Progenitor cell of endocrine pancreas (in vitro differentiated cells): Measurements from ENCODE around the gene DNAJC11. TPM values are rescaled to one million over a fixed set of nuclear protein-coding genes. Genes with fewer than 3 reads are reported as not detected.

Source experiments
- DNase-seq: peaks from one replicate; pipeline ENCODE4 v3.0.0; 2021; ENCODE audit warnings: low spot score; ENCODE audit not compliant: unreplicated experiment
- H3K27ac Mint-ChIP-seq: 2 replicates; pipeline ENCODE4 v1.8.0; 2021; ENCODE audit warnings: mild to moderate bottlenecking, moderate library complexity, mixed read lengths
- H3K27me3 Mint-ChIP-seq: 2 replicates; pipeline ENCODE4 v1.8.0; 2021; ENCODE audit warnings: mixed read lengths
- H3K36me3 Mint-ChIP-seq: 2 replicates; pipeline ENCODE4 v1.8.0; 2022; ENCODE audit warnings: mixed read lengths; ENCODE audit not compliant: insufficient read depth
- H3K4me1 Mint-ChIP-seq: 2 replicates; pipeline ENCODE4 v1.8.0; 2021; ENCODE audit warnings: low read depth, mixed read lengths
- H3K4me3 Mint-ChIP-seq: 2 replicates; pipeline ENCODE4 v1.8.0; 2021; ENCODE audit warnings: low read depth, mild to moderate bottlenecking, moderate library complexity, mixed read lengths
- H3K9me3 Mint-ChIP-seq: 2 replicates; pipeline ENCODE4 v1.8.0; 2021; ENCODE audit warnings: low read depth, mixed read lengths
- total RNA-seq: library from RNA; stranded (reverse); gene quantifications from 2 replicates; pipeline ENCODE4 v1.2.1, GENCODE V29; 2021
- TF ChIP-seq, protein P1 (sequence below): fragments of 200-600 bp; sonication (generic); IDR thresholded peaks from one replicate; pipeline ENCODE4 v1.5.0; 2021; ENCODE audit warnings: antibody characterized with exemption, mild to moderate bottlenecking; ENCODE audit not compliant: unreplicated experiment

Gene DNAJC11
- total RNA-seq, 1 donor from 2014 or later: 65.8 TPM

DNA sequence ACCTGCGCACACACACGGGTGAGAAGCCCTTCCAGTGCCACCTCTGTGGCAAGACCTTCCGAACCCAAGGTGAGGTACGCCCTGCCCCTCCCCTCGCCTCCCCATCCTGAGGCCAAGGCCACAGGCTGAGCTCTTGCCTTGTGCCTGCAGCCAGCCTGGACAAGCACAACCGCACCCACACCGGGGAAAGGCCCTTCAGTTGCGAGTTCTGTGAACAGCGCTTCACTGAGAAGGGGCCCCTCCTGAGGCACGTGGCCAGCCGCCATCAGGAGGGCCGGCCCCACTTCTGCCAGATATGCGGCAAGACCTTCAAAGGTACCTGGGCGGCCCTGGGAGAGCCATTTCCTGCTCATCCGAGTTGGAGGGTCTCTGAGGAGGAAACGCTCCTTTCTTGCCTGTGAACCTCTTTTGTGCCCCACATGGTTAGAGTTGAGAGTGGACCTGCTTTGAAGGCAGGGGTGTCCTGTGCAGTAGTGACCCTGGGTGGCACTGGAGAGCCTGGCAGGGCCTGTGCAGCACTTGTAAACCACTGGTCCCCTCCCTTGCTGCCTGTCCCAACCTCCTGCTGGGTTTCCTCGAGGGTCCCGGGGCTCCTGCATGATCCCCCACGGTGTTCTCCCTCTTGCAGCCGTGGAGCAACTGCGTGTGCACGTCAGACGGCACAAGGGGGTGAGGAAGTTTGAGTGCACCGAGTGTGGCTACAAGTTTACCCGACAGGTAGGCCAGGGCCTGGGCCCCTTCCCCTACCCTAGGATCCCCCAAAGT, 113.3 kb downstream of the DNAJC11 start:
- Mint-ChIP-seq H3K27me3 (no peaks in the 10 kb centered on the region), H3K4me1 (peaks cover 5% of the 10 kb centered on the region), H3K27ac (no peak overlapping the region), H3K4me3 (no peak overlapping the region), H3K36me3 (peaks cover 4% of the 10 kb centered on the region), H3K9me3 (no peaks in the 10 kb centered on the region)
- no peak for DNase-seq
- TF ChIP-seq, protein P1, sequence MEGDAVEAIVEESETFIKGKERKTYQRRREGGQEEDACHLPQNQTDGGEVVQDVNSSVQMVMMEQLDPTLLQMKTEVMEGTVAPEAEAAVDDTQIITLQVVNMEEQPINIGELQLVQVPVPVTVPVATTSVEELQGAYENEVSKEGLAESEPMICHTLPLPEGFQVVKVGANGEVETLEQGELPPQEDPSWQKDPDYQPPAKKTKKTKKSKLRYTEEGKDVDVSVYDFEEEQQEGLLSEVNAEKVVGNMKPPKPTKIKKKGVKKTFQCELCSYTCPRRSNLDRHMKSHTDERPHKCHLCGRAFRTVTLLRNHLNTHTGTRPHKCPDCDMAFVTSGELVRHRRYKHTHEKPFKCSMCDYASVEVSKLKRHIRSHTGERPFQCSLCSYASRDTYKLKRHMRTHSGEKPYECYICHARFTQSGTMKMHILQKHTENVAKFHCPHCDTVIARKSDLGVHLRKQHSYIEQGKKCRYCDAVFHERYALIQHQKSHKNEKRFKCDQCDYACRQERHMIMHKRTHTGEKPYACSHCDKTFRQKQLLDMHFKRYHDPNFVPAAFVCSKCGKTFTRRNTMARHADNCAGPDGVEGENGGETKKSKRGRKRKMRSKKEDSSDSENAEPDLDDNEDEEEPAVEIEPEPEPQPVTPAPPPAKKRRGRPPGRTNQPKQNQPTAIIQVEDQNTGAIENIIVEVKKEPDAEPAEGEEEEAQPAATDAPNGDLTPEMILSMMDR: no peak

DNA sequence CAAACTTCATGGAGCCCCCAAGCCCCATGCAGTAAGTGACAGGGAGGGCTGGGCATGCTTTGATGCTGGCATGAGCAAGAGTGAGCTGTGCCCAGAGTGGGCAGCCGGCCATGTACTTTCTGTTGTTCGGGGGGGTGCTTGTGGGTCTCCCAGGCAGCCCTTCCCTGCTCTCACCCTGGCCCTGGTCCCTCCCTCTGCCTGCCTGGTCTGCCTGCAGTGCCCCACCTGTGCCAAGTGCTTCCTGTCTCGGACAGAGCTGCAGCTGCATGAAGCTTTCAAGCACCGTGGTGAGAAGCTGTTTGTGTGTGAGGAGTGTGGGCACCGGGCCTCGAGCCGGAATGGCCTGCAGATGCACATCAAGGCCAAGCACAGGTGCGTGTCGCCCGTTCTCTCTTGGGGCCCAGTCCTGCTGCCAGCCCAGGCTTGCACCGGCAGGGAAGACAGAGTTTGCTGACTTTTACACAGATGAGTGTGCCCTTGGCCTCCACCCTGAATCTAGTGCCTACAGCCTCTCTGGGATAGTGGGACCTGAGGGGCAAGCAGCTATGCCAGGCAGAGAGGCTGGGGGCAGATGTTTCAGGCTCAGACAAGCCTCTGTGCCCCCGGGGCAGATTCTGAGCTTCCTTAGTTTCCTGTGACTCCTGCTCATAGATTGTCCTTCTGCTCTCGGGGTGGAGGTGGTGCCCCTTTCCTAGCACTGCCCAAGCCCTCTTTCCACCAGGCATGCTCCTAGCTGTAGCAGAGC, 114.2 kb downstream of the DNAJC11 start:
- peaks cover 4% of the 10 kb centered on the region for H3K36me3 Mint-ChIP-seq
- H3K27ac Mint-ChIP-seq: no peak overlapping the region
- H3K27me3 Mint-ChIP-seq: no peaks in the 10 kb centered on the region
- no peaks in the 10 kb centered on the region for H3K9me3 Mint-ChIP-seq
- peaks cover 7% of the 10 kb centered on the region for H3K4me1 Mint-ChIP-seq
- TF ChIP-seq, protein P1: no peak
- no peak overlapping the region for H3K4me3 Mint-ChIP-seq
- no peak for DNase-seq

DNA sequence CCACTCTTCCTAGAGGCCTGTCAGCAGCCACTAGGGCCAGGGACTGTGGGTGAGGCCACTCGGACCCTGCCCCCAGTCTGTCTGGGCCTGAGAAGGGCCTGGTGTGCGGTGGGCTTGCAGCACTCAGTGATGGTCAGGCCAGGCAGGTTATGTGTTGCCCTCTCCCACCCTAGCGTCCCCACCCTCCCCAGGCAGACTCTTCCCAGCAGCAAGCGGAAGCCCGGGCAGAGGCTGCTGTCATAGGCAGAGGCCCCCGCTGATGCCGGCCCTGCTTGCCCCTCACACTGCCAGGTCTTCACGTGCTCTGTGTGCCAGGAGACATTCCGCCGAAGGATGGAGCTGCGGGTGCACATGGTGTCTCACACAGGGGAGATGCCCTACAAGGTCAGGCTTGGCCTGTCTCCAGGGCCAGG, 115.2 kb downstream of the DNAJC11 start:
- Mint-ChIP-seq H3K9me3 (no peaks in the 10 kb centered on the region), H3K4me1 (peaks cover 12% of the 10 kb centered on the region), H3K27me3 (no peaks in the 10 kb centered on the region), H3K4me3 (no peak overlapping the region), H3K36me3 (peaks cover 4% of the 10 kb centered on the region), H3K27ac (peak overlapping the region; percentile 37)
- no peak for DNase-seq
- TF ChIP-seq, protein P1: no peak

DNA sequence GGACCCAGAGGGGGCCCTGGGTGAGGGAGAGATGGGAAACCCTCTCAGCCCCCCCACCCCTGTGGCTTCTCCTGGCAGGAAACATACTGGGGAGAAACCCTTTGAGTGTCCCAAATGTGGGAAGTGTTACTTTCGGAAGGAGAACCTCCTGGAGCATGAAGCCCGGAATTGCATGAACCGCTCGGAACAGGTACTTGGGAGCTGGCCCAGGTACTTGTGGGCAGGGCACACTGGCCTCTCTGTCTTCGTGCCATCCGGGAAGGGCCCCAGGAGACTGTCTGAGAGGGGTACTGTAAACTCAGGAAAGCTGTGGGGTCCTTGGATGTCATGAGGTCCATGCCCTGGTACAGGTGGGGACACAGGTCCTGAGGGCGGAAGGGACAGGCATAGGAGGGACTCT, 115.8 kb downstream of the DNAJC11 start:
- Mint-ChIP-seq H3K9me3 (no peaks in the 10 kb centered on the region), H3K36me3 (peaks cover 4% of the 10 kb centered on the region), H3K27me3 (no peaks in the 10 kb centered on the region), H3K27ac (no peak overlapping the region), H3K4me1 (peaks cover 16% of the 10 kb centered on the region), H3K4me3 (no peak overlapping the region)
- DNase-seq: no peak
- TF ChIP-seq, protein P1: no peak

DNA sequence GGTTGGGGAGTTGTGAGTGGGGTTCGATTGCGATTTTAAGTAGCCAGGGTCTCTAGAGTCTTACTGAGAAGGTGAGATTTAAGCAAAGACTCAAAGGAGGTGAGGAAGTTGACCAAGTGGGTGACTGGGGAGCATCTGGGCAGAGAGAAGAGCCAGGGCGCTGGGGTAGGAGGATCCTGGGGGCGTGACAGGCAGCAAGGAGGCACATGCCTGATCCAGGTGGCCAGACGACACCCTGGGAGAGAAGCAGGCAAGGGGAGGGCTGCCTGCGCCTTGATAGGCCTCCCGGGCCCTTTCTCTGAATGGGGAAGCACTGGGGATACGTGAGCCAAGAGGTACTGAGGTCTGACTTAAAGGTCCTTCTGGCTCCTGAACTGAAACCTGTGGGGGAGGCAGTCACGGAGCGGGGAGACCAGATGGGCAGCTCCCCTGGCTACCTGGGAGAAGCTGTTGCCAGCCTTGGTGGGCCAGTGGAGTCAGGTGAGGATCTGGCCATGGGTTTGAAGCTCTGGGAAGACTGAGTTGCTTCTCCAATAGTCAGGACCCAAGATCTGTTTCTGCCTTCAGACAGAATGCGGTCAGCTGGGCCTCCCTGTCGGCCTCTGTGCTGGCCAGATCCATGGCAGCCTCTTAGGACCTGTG, 116.4 kb downstream of the DNAJC11 start:
- TF ChIP-seq, protein P1: no peak
- H3K9me3 Mint-ChIP-seq: no peaks in the 10 kb centered on the region
- no peak for DNase-seq
- H3K36me3 Mint-ChIP-seq: peaks cover 1% of the 10 kb centered on the region
- peak overlapping the region; percentile 1 for H3K4me3 Mint-ChIP-seq
- H3K27ac Mint-ChIP-seq: peak overlapping the region; percentile 74
- H3K4me1 Mint-ChIP-seq: peaks cover 21% of the 10 kb centered on the region
- no peaks in the 10 kb centered on the region for H3K27me3 Mint-ChIP-seq

Other genes with a start within 250 kb of the DNAJC11 start
- 68.3 and 68.9 TPM in 2 replicates for gene TNFRSF25, start 235.6 kb downstream of the DNAJC11 start, total RNA-seq
- gene PLEKHG5, start 210.1 kb downstream of the DNAJC11 start, total RNA-seq: 72.3 and 77.0 TPM in 2 replicates
- 44.1 and 49.5 TPM in 2 replicates for gene NOL9, start 147.3 kb downstream of the DNAJC11 start, total RNA-seq
- gene TAS1R1, start 146.5 kb downstream of the DNAJC11 start, total RNA-seq: not detected in 2 replicates
- gene ZBTB48, start 121.8 kb downstream of the DNAJC11 start, total RNA-seq: 49.7 and 55.9 TPM in 2 replicates
- gene KLHL21, start 98.9 kb downstream of the DNAJC11 start, total RNA-seq: 21.0 and 21.3 TPM in 2 replicates
- 29.1 TPM in 2 replicates for gene PHF13, start 88.1 kb downstream of the DNAJC11 start, total RNA-seq
- gene THAP3, start 76.9 kb downstream of the DNAJC11 start, total RNA-seq: 22.9 TPM in 2 replicates
- gene CAMTA1, start 83.6 kb upstream of the DNAJC11 start, total RNA-seq: 89.1 and 99.0 TPM in 2 replicates